ENCODE results near the gene YIF1A. TPM values are rescaled to one million over a fixed set of nuclear protein-coding genes. Genes with fewer than 3 reads are reported as not detected.

The YIF1A gene
- polyA plus RNA-seq, 1 donor (not counting 4 experiments of a cell fraction or from before 2014, with no cell fraction given) = 80.3 TPM

GRCh38 chr11:66251809-66252208, 37.1 kb downstream of the YIF1A start:
- Histone ChIP-seq H3K9me1 (ENCODE audit: control insufficient read depth, extremely low read depth, insufficient read depth, low read length) (no peaks in the 10 kb centered on the region), H3K4me3 (ENCODE audit: control insufficient read depth in 2 of 3, extremely low read depth in 1 of 3, insufficient read depth in 2 of 3, low read depth in 1 of 3, low read length in 3 of 3) (no peak overlapping the region), H4K20me1 (ENCODE audit: control insufficient read depth, extremely low read depth, insufficient read depth, low read length) (no peaks in the 10 kb centered on the region), H3K36me3 (ENCODE audit: control insufficient read depth in 2 of 2, extremely low read depth in 1 of 2, insufficient read depth in 2 of 2, low read length in 2 of 2) (peaks cover 4 to 5% of the 10 kb centered on the region in 2 experiments), H3K9me3 (ENCODE audit: control insufficient read depth, low read depth, low read length) (no peaks in the 10 kb centered on the region), H3K27me3 (ENCODE audit: control insufficient read depth, extremely low read depth, insufficient read depth, low read length) (no peaks in the 10 kb centered on the region), H3K4me1 (ENCODE audit: control insufficient read depth, extremely low read depth, insufficient read depth, low read length) (peaks cover 2% of the 10 kb centered on the region), H3K79me2 (ENCODE audit: control insufficient read depth, insufficient read depth, low read length) (no peaks in the 10 kb centered on the region), H3K4me2 (ENCODE audit: control insufficient read depth, extremely low read depth, insufficient read depth, low read depth, low read length) (no peak overlapping the region), H3K27ac (ENCODE audit: control insufficient read depth, insufficient read depth, low read length) (no peak overlapping the region), H3K9ac (ENCODE audit: control insufficient read depth, extremely low read depth, insufficient read depth, low read length) (no peak overlapping the region), H2AFZ (ENCODE audit: control insufficient read depth, low read length) (no peak overlapping the region)
- no peak for DNase-seq (ENCODE audit: low read depth, low spot score)
- dilution Hi-C loops (cut with MboI; ENCODE audit: extremely low pct_ligation_motif_present, low sequenced_read_pairs) = no loop called here
- no peak for FAIRE-seq
- TF ChIP-seq, protein P1, sequence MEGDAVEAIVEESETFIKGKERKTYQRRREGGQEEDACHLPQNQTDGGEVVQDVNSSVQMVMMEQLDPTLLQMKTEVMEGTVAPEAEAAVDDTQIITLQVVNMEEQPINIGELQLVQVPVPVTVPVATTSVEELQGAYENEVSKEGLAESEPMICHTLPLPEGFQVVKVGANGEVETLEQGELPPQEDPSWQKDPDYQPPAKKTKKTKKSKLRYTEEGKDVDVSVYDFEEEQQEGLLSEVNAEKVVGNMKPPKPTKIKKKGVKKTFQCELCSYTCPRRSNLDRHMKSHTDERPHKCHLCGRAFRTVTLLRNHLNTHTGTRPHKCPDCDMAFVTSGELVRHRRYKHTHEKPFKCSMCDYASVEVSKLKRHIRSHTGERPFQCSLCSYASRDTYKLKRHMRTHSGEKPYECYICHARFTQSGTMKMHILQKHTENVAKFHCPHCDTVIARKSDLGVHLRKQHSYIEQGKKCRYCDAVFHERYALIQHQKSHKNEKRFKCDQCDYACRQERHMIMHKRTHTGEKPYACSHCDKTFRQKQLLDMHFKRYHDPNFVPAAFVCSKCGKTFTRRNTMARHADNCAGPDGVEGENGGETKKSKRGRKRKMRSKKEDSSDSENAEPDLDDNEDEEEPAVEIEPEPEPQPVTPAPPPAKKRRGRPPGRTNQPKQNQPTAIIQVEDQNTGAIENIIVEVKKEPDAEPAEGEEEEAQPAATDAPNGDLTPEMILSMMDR (optimal IDR thresholded peaks at IDR 0.05 in 1 of 3, IDR thresholded peaks at IDR 0.05 in 1 of 3, conservative IDR thresholded peaks at IDR 0.05 in 1 of 3; ENCODE audit: extremely low read depth in 1 of 3, insufficient read depth in 2 of 3, low read length in 3 of 3) = no peak
- TF ChIP-seq EZH2 (IDR thresholded peaks at IDR 0.05; ENCODE audit: low read length) = no peak

DNA sequence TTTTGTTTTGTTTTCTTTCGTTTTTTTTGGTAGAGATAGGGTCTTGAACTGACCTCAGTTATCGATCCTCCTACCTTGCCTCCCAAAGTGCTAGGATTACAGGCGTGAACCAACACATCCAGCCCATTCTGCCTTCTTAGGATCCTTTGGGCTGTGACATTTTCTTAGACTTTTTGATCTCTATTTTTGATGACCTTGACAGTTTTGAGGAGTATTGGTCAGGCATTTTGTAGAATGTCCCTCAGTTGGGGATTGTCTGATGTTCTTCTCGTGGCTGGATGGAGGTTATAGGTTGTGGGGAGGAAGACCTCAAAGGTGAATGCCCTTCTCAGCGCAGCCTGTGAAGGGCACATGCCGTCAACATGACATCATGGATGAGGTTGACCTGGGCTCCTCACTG, 40.0 kb downstream of the YIF1A start:
- Histone ChIP-seq H3K4me2 (ENCODE audit: control insufficient read depth, extremely low read depth, insufficient read depth, low read depth, low read length) (no peak overlapping the region), H3K9me3 (ENCODE audit: control insufficient read depth, low read depth, low read length) (no peaks in the 10 kb centered on the region), H2AFZ (ENCODE audit: control insufficient read depth, low read length) (no peak overlapping the region), H3K27ac (ENCODE audit: control insufficient read depth, insufficient read depth, low read length) (no peak overlapping the region), H3K9me1 (ENCODE audit: control insufficient read depth, extremely low read depth, insufficient read depth, low read length) (no peaks in the 10 kb centered on the region), H3K4me1 (ENCODE audit: control insufficient read depth, extremely low read depth, insufficient read depth, low read length) (no peaks in the 10 kb centered on the region), H3K79me2 (ENCODE audit: control insufficient read depth, insufficient read depth, low read length) (no peaks in the 10 kb centered on the region), H4K20me1 (ENCODE audit: control insufficient read depth, extremely low read depth, insufficient read depth, low read length) (no peaks in the 10 kb centered on the region), H3K27me3 (ENCODE audit: control insufficient read depth, extremely low read depth, insufficient read depth, low read length) (no peaks in the 10 kb centered on the region), H3K4me3 (ENCODE audit: control insufficient read depth in 2 of 3, extremely low read depth in 1 of 3, insufficient read depth in 2 of 3, low read depth in 1 of 3, low read length in 3 of 3) (no peak overlapping the region), H3K36me3 (ENCODE audit: control insufficient read depth in 2 of 2, extremely low read depth in 1 of 2, insufficient read depth in 2 of 2, low read length in 2 of 2) (peaks cover 7 to 13% of the 10 kb centered on the region in 2 experiments), H3K9ac (ENCODE audit: control insufficient read depth, extremely low read depth, insufficient read depth, low read length) (no peak overlapping the region)
- TF ChIP-seq EZH2 (IDR thresholded peaks at IDR 0.05; ENCODE audit: low read length) = no peak
- TF ChIP-seq, protein P1 (optimal IDR thresholded peaks at IDR 0.05 in 1 of 3, IDR thresholded peaks at IDR 0.05 in 1 of 3, conservative IDR thresholded peaks at IDR 0.05 in 1 of 3; ENCODE audit: extremely low read depth in 1 of 3, insufficient read depth in 2 of 3, low read length in 3 of 3) = no peak
- dilution Hi-C loops (cut with MboI; ENCODE audit: extremely low pct_ligation_motif_present, low sequenced_read_pairs) = no loop called here
- DNase-seq (ENCODE audit: low read depth, low spot score) = no peak
- FAIRE-seq = no peak
